Nephron (organoid): Measurements from ENCODE around the gene ZNF621.
A peak's percentile ranks its signal among the peaks of the same experiment; 100 is the strongest.

Experiments
- H3K27ac Mint-ChIP-seq, 3 experiments: 2 replicates each; pipeline ENCODE4 v1.8.0; 2020; ENCODE audit warnings: mixed read lengths in 3 of 3, mild to moderate bottlenecking in 2 of 3, moderate library complexity in 1 of 3
- H3K27me3 Mint-ChIP-seq: 2 replicates; pipeline ENCODE4 v1.8.0; 2021; ENCODE audit warnings: low read depth, mild to moderate bottlenecking, moderate library complexity, mixed read lengths
- H3K36me3 Mint-ChIP-seq: 2 replicates; pipeline ENCODE4 v1.8.0; 2020; ENCODE audit warnings: low read depth, mixed read lengths
- H3K4me1 Mint-ChIP-seq: 2 replicates; pipeline ENCODE4 v1.8.0; 2020; ENCODE audit warnings: mixed read lengths
- H3K4me3 Mint-ChIP-seq, 3 experiments: 2 replicates each; pipeline ENCODE4 v1.8.0; 2020; ENCODE audit warnings: mild to moderate bottlenecking in 3 of 3, mixed read lengths in 3 of 3, moderate library complexity in 2 of 3
- H3K9me3 Mint-ChIP-seq: 2 replicates; pipeline ENCODE4 v1.8.0; 2020; ENCODE audit warnings: mixed read lengths
- TF ChIP-seq, protein P1 (sequence below), 3 experiments: fragments of 200-600 bp; sonication (generic); IDR thresholded peaks; one replicate each; pipeline ENCODE4 v1.5.0; 2021; ENCODE audit warnings: antibody characterized with exemption in 3 of 3; ENCODE audit not compliant: unreplicated experiment in 3 of 3

Gene ZNF621

DNA sequence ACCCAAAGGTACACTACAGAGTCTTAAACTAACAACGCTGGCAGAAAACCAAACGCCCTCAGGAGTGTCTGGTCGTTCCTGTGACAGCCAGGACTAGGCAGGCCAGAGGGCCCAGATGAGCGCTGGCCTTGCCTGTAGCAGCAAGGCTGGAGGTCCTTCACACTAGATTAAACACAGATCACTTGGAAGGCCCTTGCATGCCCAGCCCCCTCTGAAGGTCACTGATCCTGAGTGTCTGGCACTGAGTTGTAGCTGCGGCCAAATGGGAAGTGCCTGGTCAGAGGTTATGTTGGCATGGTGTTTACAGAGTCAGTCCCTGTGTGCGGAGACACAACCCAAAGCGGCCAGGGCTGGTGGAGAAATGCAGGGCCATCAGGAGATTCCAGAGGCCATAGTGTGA is 58.9 kb downstream of the ZNF621 start:
- no peak overlapping the region for H3K4me3 Mint-ChIP-seq
- TF ChIP-seq, protein P1, sequence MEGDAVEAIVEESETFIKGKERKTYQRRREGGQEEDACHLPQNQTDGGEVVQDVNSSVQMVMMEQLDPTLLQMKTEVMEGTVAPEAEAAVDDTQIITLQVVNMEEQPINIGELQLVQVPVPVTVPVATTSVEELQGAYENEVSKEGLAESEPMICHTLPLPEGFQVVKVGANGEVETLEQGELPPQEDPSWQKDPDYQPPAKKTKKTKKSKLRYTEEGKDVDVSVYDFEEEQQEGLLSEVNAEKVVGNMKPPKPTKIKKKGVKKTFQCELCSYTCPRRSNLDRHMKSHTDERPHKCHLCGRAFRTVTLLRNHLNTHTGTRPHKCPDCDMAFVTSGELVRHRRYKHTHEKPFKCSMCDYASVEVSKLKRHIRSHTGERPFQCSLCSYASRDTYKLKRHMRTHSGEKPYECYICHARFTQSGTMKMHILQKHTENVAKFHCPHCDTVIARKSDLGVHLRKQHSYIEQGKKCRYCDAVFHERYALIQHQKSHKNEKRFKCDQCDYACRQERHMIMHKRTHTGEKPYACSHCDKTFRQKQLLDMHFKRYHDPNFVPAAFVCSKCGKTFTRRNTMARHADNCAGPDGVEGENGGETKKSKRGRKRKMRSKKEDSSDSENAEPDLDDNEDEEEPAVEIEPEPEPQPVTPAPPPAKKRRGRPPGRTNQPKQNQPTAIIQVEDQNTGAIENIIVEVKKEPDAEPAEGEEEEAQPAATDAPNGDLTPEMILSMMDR (IDR thresholded peaks at IDR 0.05; ENCODE audit: unreplicated experiment in 3 of 3), result no peak
- peaks cover 8% of the 10 kb centered on the region for H3K27me3 Mint-ChIP-seq
- H3K36me3 Mint-ChIP-seq, result no peaks in the 10 kb centered on the region
- H3K4me1 Mint-ChIP-seq, result peaks cover 45% of the 10 kb centered on the region
- peaks cover 5% of the 10 kb centered on the region for H3K9me3 Mint-ChIP-seq
- no peak overlapping the region for H3K27ac Mint-ChIP-seq

DNA sequence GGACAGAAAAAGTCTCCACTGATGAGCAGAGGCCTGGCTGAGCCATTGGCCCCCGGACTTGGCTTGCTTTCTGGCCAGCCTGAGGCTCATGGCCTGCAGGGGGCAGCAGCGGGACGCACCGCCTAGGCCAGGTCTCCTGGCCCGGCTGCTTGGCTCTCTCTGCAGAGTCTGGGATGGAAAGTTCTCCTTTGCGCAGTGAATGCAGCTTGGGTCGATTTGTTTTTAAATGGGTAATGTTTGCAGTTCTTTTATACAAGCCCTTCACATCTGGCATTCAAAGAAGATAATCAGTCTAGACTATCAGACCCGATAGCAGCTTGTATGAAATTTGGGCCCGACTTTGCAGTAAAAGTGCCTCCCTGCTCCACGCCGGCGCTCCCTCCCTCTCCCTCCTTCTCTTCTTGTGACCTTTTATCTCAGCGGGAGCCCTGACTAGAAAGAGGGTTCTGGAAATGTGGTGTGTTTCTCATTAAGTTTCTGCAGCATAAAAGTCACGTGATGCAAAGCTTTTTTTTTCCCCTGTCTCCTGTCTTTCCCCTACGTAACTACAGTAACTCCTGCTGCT is 59.9 kb downstream of the ZNF621 start:
- peaks cover 45% of the 10 kb centered on the region for H3K4me1 Mint-ChIP-seq
- H3K27ac Mint-ChIP-seq, result peak overlapping the region; percentile 81 to 92 (median 85)
- H3K36me3 Mint-ChIP-seq, result no peaks in the 10 kb centered on the region
- H3K4me3 Mint-ChIP-seq, result peak overlapping the region; percentile 3 to 53 (median 23)
- peaks cover 5% of the 10 kb centered on the region for H3K9me3 Mint-ChIP-seq
- H3K27me3 Mint-ChIP-seq, result peaks cover 8% of the 10 kb centered on the region
- TF ChIP-seq, protein P1 (IDR thresholded peaks at IDR 0.05; ENCODE audit: unreplicated experiment in 3 of 3), result peak; percentile 98 to 99 (median 98)

DNA sequence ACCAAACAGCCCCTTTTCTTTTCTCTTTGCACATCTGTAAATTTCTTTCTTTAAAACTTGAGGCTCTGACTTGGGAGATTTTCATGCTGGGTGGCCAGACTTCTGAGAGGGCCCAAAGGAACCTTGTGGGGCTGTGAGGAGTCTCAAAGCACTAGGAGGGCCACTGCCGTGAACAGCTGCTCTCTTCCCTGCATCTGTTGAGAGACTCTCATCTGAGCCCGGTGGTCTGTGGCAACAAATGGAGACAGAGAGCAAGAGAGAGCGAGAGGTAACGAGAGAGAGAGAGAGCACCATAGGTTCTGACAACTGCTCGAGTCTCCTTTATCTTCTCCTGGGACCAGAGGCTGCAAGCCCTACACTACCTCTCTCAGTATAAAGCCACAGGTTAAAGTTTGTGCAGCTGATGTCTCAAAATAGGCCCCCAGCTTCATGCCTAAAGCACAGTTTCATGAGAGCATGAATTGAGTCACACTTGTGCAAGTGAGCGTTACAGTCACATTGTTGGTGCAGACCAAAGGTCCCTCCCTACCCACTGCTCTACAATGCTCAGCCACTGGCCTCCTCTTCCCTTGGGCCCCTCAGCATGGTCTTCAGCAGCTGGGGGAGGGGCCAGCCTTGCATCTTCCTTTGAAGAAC is 60.7 kb downstream of the ZNF621 start:
- TF ChIP-seq, protein P1 (IDR thresholded peaks at IDR 0.05; ENCODE audit: unreplicated experiment in 3 of 3), result no peak
- H3K27ac Mint-ChIP-seq, result peak overlapping the region; percentile 81 to 92 (median 85)
- peaks cover 5% of the 10 kb centered on the region for H3K27me3 Mint-ChIP-seq
- peak overlapping the region in 2 of 3 experiments; percentile 16 to 23 for H3K4me3 Mint-ChIP-seq
- peaks cover 5% of the 10 kb centered on the region for H3K9me3 Mint-ChIP-seq
- no peaks in the 10 kb centered on the region for H3K36me3 Mint-ChIP-seq
- H3K4me1 Mint-ChIP-seq, result peaks cover 45% of the 10 kb centered on the region

DNA sequence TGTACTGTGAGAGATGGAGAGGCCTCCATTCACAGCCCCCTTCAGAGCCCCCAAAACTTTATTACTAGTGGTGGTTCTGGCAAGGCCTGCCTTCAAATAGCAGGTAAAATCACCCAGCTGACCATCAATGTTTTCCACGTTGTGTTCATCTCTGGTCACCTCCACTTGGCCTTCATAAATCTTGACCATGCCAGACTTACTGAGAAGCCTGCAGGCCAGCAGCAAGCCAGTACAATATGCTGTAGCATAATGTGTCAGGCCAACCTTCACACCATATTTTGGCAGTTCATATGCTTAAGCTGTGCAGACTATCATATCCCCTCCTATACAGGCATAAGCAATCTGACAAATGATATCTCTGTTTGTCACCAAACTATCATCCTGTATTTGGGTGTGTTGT is 62.1 kb downstream of the ZNF621 start:
- TF ChIP-seq, protein P1 (IDR thresholded peaks at IDR 0.05; ENCODE audit: unreplicated experiment in 3 of 3), result no peak
- peaks cover 5% of the 10 kb centered on the region for H3K27me3 Mint-ChIP-seq
- peaks cover 5% of the 10 kb centered on the region for H3K9me3 Mint-ChIP-seq
- H3K4me1 Mint-ChIP-seq, result peaks cover 41% of the 10 kb centered on the region
- H3K27ac Mint-ChIP-seq, result peak overlapping the region in 2 of 3 experiments; percentile 78 to 81
- no peaks in the 10 kb centered on the region for H3K36me3 Mint-ChIP-seq
- no peak overlapping the region for H3K4me3 Mint-ChIP-seq

DNA sequence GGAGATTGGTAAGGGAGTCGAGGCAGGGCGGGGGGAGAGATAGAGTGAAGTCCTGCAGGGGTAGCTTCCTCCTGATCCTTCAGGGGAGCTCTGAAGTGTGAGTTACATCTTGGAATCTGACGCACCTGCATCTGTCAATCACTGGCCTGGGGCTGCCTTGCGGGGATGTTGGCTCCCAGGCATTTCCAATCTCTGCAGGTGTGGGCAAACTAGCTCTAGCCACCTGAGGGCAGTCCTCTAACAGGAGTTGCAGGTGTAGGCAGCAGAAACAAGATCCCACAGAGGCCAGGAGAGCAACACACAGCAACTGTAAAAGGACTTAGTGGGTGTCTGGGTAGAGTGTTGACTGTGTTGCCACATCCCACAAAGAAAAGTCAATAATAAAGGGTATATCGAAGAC is 63.6 kb downstream of the ZNF621 start:
- Mint-ChIP-seq H3K27ac (no peak overlapping the region), H3K36me3 (no peaks in the 10 kb centered on the region), H3K4me3 (no peak overlapping the region), H3K9me3 (peaks cover 5% of the 10 kb centered on the region), H3K27me3 (no peaks in the 10 kb centered on the region), H3K4me1 (peaks cover 32% of the 10 kb centered on the region)
- TF ChIP-seq, protein P1 (IDR thresholded peaks at IDR 0.05; ENCODE audit: unreplicated experiment in 3 of 3), result no peak
